D721Med (cell line): ENCODE data around the gene CFAP74.

Experiments
- DNase-seq: peaks from one replicate; pipeline ENCODE4 v3.0.0; 2011; ENCODE audit warnings: low spot score; ENCODE audit not compliant: insufficient read length
- FAIRE-seq: peaks from 2 replicates; lab custom pipeline; 2011; peaks lifted over from hg19 to GRCh38; lab: Jason Lieb, UNC
- CTCF ChIP-seq: IDR thresholded peaks from 2 replicates; pipeline ENCODE4 v1.5.1; 2012; ENCODE audit warnings: mild to moderate bottlenecking, control low read depth; ENCODE audit not compliant: insufficient read depth; ENCODE audit errors: missing control alignments

The CFAP74 gene

DNA sequence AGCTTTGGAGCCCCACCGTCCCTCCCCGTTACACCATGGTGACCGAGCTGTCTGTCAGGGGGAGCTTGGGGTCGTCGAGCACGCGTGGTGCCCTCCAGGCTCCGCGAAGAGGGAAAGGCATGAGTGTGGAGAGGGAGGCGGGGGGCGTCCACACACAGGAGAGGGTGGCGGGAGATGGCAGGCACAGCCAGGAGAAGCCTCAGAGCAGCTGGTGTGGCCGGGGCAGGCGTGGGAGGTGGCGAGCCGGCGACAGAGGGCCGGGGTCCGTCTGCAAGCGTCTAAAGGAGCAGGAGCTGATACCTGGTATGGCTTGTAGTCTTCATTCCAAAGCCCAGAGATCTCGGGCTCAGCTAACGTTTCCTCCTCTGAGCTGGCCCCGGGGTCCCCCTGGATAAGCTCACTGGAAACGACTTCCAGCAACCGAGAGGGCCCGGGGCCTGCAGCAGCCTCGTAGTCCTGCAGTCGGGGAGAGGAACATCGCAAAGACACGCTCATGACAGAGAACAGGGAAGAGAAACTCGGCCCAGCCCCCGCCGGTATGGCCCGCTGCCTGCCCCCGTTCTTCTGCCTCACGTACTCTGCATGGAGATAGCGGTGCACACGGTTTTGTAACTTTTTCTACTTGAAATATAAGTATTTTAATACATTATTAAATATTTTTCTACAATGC, 37.4 kb downstream of the CFAP74 start:
- no peak for TF ChIP-seq CTCF
- no peak for DNase-seq
- no peak for FAIRE-seq

DNA sequence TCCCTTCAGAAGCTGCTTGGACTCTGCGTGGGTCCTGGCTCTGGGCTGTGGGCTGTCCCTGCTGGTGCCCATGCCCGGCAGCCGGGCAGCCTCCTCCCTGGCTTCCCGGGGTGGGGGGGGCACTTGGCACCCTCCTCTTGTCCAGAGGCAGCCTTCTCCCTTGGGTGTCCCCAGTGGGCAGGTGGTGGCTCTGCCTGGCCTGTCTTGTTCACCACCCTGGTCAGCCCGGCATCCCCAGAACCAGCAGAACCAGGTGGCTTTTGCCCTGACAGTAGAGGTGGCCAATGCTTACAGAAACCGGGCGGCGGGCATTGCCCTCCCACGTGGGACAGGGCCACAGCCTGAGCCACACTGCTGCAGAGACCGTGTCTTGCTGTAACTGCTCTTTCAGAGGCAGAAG, 38.0 kb downstream of the CFAP74 start:
- DNase-seq (no peak), FAIRE-seq (no peak)
- TF ChIP-seq CTCF, result no peak

DNA sequence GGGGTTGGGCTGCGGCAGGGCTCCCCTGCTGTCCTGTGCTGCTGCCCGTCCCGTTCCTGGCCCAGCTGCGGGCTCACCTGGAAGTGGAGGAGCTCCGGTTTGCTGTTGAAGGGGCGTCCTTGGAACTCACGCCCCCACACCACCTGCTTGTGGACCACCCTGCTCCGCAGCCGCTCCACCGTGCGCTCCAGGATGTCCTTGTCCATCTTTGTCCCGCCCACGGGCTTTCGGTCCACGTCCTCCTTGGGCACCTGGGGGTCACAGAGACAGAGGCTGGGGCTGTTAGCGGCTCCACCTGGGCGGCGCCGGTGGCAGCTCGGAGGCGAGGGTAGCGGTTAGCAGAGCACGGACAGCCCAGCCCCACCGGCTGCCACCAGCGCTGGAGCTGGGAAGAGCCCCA, 38.8 kb downstream of the CFAP74 start:
- DNase-seq, result no peak
- no peak for TF ChIP-seq CTCF
- FAIRE-seq, result no peak

DNA sequence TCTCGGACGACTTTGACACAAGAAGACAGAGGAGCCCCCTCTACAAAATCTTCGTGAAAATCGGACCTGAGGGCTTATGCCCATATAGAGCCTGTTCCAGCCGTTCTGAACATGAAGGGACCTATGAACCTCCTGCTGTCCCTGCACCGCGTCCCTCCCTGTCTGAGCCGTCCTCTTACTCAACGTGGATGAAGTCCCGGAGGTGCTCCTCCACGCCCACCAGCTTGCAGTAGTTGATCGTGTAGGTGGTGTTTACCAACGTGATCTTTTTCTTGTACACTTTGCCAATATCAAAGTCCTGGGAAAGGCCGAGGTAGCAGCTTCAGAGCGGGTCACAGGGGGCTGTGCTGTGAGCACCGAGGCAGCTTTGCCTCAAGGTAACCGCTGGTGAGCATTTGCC, 40.0 kb downstream of the CFAP74 start:
- DNase-seq, result no peak
- no peak for FAIRE-seq
- no peak for TF ChIP-seq CTCF

- no peak for TF ChIP-seq CTCF
- FAIRE-seq, result no peak
- no peak for DNase-seq
Observed at GRCh38 chr1:1962752-1963151, 40.8 kb downstream of the CFAP74 start.

- no peak for TF ChIP-seq CTCF
- DNase-seq (no peak), FAIRE-seq (no peak)
Observed at GRCh38 chr1:1960480-1961196, 42.9 kb downstream of the CFAP74 start.

- DNase-seq (peak; percentile 80), FAIRE-seq (no peak)
- peak; percentile 91 for TF ChIP-seq CTCF
Observed at GRCh38 chr1:1959840-1960479, 43.6 kb downstream of the CFAP74 start.
